SH-SY5Y (cell line): Measurements from ENCODE around the gene FAT1.

ENCODE experiments used
- GATA2 ChIP-seq: IDR thresholded peaks from 2 replicates; pipeline ENCODE4 v1.6.1; 2011; ENCODE audit warnings: mild to moderate bottlenecking, low read depth, low read length
- GATA3 ChIP-seq: IDR thresholded peaks from 2 replicates; pipeline ENCODE4 v1.6.1; 2011; ENCODE audit warnings: low read depth, mild to moderate bottlenecking, low read length, moderate library complexity

DNA sequence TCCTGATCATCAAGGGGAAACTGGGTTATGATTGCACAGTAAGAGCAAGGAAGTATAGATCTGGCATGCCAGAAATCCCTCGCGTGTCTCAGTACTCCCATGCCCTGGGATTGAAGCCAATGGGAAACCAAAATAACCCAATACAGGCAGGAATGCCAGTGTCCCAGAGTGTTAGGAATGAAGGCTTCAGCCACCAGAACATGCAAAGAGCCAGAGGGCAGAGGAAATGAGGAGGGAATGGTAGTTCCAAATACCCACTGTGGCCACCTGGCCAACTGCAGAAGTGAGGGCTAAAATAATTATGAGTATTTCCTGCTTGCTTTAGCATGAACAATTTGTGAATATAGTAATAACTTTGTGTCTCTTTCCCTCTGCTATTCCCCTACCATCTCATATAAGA lies 180.4 kb downstream of the FAT1 start:
- TF ChIP-seq GATA2 (no peak), GATA3 (no peak)
